Sigmoid colon (tissue), 7 donors: ENCODE measurements around the gene SRBD1. TPM values are rescaled to one million over a fixed set of nuclear protein-coding genes. Genes with fewer than 3 reads are reported as not detected.

ENCODE experiments used
- DNase-seq: peaks from one replicate; pipeline ENCODE4 v3.0.0-alpha.2; 2019
- H3K27ac ChIP-seq, 4 donors: fragments of 200-600 bp; sonication (generic); one replicate each; pipeline ENCODE4 v1.5.1; 2016 to 2019; ENCODE audit warnings: mild to moderate bottlenecking in 1 of 4
- H3K27me3 ChIP-seq, 3 donors: fragments of 200-600 bp; sonication (generic); one replicate each; pipeline ENCODE4 v1.5.1; 2019; ENCODE audit warnings: mild to moderate bottlenecking in 1 of 3
- H3K36me3 ChIP-seq, 4 donors: fragments of 200-600 bp; sonication (generic); one replicate each; pipeline ENCODE4 v1.5.1; 2016 to 2019
- H3K4me1 ChIP-seq, 4 donors: fragments of 200-600 bp; sonication (generic); one replicate each; pipeline ENCODE4 v1.5.1; 2017 to 2019
- H3K4me3 ChIP-seq, 4 donors: fragments of 200-600 bp; sonication (generic); one replicate each; pipeline ENCODE4 v1.5.1; 2017 to 2019; ENCODE audit warnings: mild to moderate bottlenecking in 2 of 4, moderate library complexity in 1 of 4
- H3K9me3 ChIP-seq, 4 donors: fragments of 200-600 bp in 3 of 4; sonication (generic) in 3 of 4; one replicate each; pipeline versions ENCODE4 v1.5.1 to v1.6.1; 2013 to 2019
- EP300 ChIP-seq, 4 donors: sonication (generic); formaldehyde crosslinking; IDR thresholded peaks; one replicate each; pipeline ENCODE4 v1.6.1; 2017; ENCODE audit warnings: antibody characterized with exemption in 4 of 4
- POLR2A ChIP-seq, 2 donors: fragments of 450-650 bp; IDR thresholded peaks; one replicate each; pipeline ENCODE4 v1.6.1; 2016; ENCODE audit warnings: antibody characterized with exemption in 2 of 2, mild to moderate bottlenecking in 2 of 2, moderate library complexity in 2 of 2
- POLR2AphosphoS5 ChIP-seq, 4 donors: sonication (generic); formaldehyde crosslinking; IDR thresholded peaks; one replicate each; pipeline ENCODE4 v1.6.1; 2017; ENCODE audit warnings: antibody characterized with exemption in 4 of 4
- WGBS, 2 donors: extraction: QIAGEN DNeasy Blood & Tissue Kit; methylation state at CpG; one replicate each; pipeline ENCODE4 v1.1.7; 2013; 5-methylcytosine and 5-hydroxymethylcytosine counted together
- intact Hi-C: fragments of 100-400 bp; cut with DNase I; formaldehyde crosslinking; loops from one replicate; pipeline ENCODE4 v1.15.1; 2023
- polyA plus RNA-seq, 3 donors: library from polyadenylated mRNA; stranded (reverse); fragments of 200-250 nt; gene quantifications; one replicate each; pipeline ENCODE4 v1.2.3, GENCODE V29; 2013
- total RNA-seq, 4 donors: library from RNA; depleted of rRNA; stranded (reverse); fragments of >200 nt; gene quantifications; one replicate each; pipeline ENCODE4 v1.1.0, GENCODE V29; 2016
- TF ChIP-seq, protein P1 (sequence below), 4 experiments: fragments of 450-650 bp in 3 of 4; fragments of 200-600 bp in 1 of 4; IDR thresholded peaks; one replicate each; pipeline ENCODE4 v1.5.1; 2016 to 2019; ENCODE audit warnings: antibody characterized with exemption in 4 of 4, mild to moderate bottlenecking in 3 of 4, moderate library complexity in 2 of 4
- donor health status: healthy with polysubstance abuse.
- donor health status: Bipolar disorder and iron deficiency.
- donor health status: healthy.

Gene SRBD1
- total and polyA plus RNA-seq, 7 donors: 9.0 to 31.4 (median 16.0) TPM

DNA sequence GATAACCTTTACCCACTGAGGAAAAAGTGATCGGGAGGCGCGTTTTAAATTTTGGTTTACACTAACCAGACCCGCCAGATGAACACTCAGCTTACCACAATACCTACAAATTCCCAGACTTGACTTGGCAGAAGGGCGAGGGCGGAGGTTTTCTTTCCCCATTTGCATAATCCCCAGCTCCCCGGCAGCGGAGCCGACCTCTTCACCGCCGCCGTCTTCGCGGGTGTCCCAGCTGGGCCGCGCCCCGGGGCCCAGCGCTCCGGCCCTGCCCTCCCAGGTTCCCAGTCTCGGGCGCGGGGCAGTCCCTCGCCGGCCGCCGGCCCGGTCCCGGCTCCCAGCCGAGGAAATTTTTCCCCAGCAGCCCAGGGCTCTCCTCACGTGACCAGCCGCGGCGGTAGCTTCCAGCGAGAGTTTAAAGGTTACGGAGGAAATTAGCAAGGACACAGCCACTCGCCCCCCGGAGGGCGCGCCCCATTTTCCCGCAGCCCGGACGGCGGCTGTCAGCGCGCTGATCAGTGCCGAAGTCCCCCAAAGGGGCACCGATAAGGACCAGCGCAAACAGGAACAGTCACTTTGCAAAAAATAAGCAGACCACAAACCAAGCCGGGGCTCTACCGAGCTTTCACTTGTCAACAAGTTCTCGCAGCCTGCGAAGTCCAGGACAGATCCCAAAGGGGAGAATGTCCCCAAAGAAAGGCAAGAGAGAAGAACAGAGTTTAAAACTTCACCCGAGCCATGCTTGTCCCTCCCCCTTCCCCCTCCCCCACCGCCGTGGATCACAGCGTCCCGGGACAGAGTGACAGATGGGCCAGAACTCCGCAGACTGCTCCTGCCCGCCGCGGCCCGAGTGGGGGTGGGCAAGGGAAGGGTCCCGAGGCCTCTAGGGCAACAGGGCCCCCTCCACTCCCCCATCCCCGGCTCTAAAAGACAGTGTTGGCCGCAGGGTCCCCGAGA lies 39.1 kb upstream of the SRBD1 start:
- TF ChIP-seq, protein P1, sequence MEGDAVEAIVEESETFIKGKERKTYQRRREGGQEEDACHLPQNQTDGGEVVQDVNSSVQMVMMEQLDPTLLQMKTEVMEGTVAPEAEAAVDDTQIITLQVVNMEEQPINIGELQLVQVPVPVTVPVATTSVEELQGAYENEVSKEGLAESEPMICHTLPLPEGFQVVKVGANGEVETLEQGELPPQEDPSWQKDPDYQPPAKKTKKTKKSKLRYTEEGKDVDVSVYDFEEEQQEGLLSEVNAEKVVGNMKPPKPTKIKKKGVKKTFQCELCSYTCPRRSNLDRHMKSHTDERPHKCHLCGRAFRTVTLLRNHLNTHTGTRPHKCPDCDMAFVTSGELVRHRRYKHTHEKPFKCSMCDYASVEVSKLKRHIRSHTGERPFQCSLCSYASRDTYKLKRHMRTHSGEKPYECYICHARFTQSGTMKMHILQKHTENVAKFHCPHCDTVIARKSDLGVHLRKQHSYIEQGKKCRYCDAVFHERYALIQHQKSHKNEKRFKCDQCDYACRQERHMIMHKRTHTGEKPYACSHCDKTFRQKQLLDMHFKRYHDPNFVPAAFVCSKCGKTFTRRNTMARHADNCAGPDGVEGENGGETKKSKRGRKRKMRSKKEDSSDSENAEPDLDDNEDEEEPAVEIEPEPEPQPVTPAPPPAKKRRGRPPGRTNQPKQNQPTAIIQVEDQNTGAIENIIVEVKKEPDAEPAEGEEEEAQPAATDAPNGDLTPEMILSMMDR (IDR thresholded peaks at IDR 0.05): no peak
- peak; percentile 2 to 55 (median 45) for TF ChIP-seq POLR2AphosphoS5 (IDR thresholded peaks at IDR 0.05)
- peak in 1 of 4 donors; percentile 11 for TF ChIP-seq EP300 (IDR thresholded peaks at IDR 0.05)
- TF ChIP-seq POLR2A (IDR thresholded peaks at IDR 0.05): peak; percentile 24 to 27
- 0 to 1% methylated on average over 66 of the region's 66 CpGs for WGBS, 2 donors
- peaks cover 0 to 54% (median 42%) of the 10 kb centered on the region in 4 donors for H3K4me1 ChIP-seq
- intact Hi-C loops: loop anchor here (2.0 to 5.0 kb wide), 3 partner anchors 51 to 172 kb away; no protein-coding TSS in a partner anchor
- no peaks in the 10 kb centered on the region for H3K27me3 ChIP-seq
- H3K27ac ChIP-seq: peak overlapping the region; percentile 96 to 99 (median 99)
- peak overlapping the region; percentile 78 to 93 (median 88) for H3K4me3 ChIP-seq
- H3K9me3 ChIP-seq: no peaks in the 10 kb centered on the region
- H3K36me3 ChIP-seq: no peaks in the 10 kb centered on the region
- peak; percentile 92 for DNase-seq

DNA sequence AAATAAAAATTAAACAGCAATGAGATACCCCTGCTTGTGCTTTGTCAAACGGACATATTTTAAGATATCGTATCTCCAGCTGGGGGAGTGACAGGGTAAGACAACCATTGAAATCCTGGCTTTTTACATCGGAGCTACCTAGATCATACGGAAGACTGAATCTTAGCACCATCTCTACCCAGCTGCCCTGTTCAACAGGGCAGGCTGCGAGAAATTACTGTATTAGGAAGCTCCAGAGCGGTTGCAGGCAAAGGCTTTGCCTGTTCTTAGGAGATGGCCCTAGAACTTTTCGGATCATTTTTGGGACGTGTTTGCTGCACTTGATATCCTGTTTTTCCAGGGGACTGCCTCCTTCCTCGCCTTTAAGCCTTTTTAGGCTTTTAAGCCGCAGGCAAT lies 38.4 kb upstream of the SRBD1 start:
- Histone ChIP-seq H3K9me3 (no peaks in the 10 kb centered on the region), H3K27me3 (no peaks in the 10 kb centered on the region), H3K4me3 (peak overlapping the region; percentile 78 to 93 (median 88)), H3K27ac (peak overlapping the region; percentile 96 to 99 (median 99)), H3K4me1 (peaks cover 0 to 47% (median 39%) of the 10 kb centered on the region in 4 donors), H3K36me3 (no peaks in the 10 kb centered on the region)
- no peak for DNase-seq
- TF ChIP-seq, protein P1 (IDR thresholded peaks at IDR 0.05): no peak
- TF ChIP-seq POLR2A (IDR thresholded peaks at IDR 0.05): no peak
- 8 to 17% methylated on average over 10 of the region's 10 CpGs for WGBS, 2 donors
- intact Hi-C loops: no loop called here

DNA sequence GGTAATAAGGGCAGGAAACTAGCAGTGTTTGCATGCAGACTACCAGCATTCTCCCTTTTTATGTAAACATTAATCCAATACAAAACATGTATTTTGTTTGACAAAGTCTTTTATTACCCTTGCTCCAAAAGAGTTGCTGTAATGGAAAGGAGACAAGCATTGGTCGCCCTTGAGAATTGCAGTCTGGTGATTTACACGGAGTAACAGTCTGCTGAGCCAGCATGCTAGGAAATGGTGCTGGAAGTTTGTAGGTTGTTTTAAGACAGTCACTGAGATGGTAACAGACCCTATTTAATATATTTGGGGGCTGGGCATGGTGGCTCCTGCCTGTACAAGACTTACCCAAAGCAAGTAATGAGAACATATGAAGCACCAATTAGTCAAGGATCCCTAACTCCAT lies 37.6 kb upstream of the SRBD1 start:
- intact Hi-C loops: no loop called here
- peak overlapping the region in 3 of 4 donors; percentile 99 for H3K27ac ChIP-seq

DNA sequence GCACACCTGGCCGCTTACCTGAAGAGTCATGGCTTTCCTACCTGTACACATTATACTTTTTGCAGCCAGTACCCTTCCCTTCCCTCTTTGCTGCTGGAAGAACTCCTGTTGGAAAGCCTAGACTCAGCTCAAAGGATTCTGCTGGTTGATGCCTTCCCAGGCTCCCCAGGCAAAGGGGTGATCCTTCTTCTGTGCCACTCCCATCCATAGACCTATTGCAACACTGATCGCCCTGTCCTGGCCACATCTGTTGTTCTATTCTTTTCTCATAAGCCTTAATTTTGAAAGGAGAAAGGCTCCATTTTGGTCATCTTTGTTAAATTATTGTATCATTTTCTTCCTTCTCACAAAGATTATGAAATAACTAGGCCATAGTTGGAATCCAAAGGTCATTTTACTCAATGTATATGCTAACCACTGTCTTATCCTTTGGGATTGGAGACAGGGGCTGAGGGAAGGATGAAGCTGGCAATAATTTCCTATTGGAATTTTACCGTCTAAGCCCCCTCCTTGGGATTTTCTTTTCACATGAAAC lies 37.0 kb upstream of the SRBD1 start:
- H3K27ac ChIP-seq: peak overlapping the region in 3 of 4 donors; percentile 99
- intact Hi-C loops: no loop called here
- H3K4me1 ChIP-seq: peaks cover 0 to 46% (median 31%) of the 10 kb centered on the region in 4 donors
- no peak for TF ChIP-seq POLR2A (IDR thresholded peaks at IDR 0.05)
- no peak for TF ChIP-seq POLR2AphosphoS5 (IDR thresholded peaks at IDR 0.05)
- no peak for TF ChIP-seq EP300 (IDR thresholded peaks at IDR 0.05)
- TF ChIP-seq, protein P1 (IDR thresholded peaks at IDR 0.05): no peak
- WGBS, 2 donors: 86 to 91% methylated on average over 3 of the region's 3 CpGs
- no peaks in the 10 kb centered on the region for H3K36me3 ChIP-seq
- no peak for DNase-seq
- peaks cover 0 to under 1% (median 0%) of the 10 kb centered on the region in 3 donors for H3K27me3 ChIP-seq
- H3K4me3 ChIP-seq: no peak overlapping the region
- H3K9me3 ChIP-seq: no peaks in the 10 kb centered on the region

More for the DNA sequence above, 37.6 kb upstream of the SRBD1 start:
- 26 to 64% methylated on average over 2 of the region's 2 CpGs for WGBS, 2 donors
- no peaks in the 10 kb centered on the region for H3K9me3 ChIP-seq
- peaks cover 0 to 45% (median 33%) of the 10 kb centered on the region in 4 donors for H3K4me1 ChIP-seq
- no peak for TF ChIP-seq EP300 (IDR thresholded peaks at IDR 0.05)
- TF ChIP-seq, protein P1 (IDR thresholded peaks at IDR 0.05): no peak
- TF ChIP-seq POLR2AphosphoS5 (IDR thresholded peaks at IDR 0.05): no peak
- TF ChIP-seq POLR2A (IDR thresholded peaks at IDR 0.05): no peak
- H3K36me3 ChIP-seq: no peaks in the 10 kb centered on the region
- peak overlapping the region in 1 of 4 donors; percentile 86 for H3K4me3 ChIP-seq
- no peak for DNase-seq
- H3K27me3 ChIP-seq: no peaks in the 10 kb centered on the region
